ENCODE measurements around the gene CHD6. TPM values are rescaled to one million over a fixed set of nuclear protein-coding genes. Genes with fewer than 3 reads are reported as not detected.

Gene CHD6
- total RNA-seq, 1 donor from 2014 or later, result 19.7 TPM

GRCh38 chr20:41621421-41621820 lies 3.2 kb upstream of the CHD6 start:
- no peak for DNase-seq (ENCODE audit: low read depth, low spot score)

- DNase-seq (ENCODE audit: low read depth, low spot score), result no peak
Observed at GRCh38 chr20:41619360-41620100, 1.4 kb upstream of the CHD6 start.

GRCh38 chr20:41618807-41619311 lies 682 bp upstream of the CHD6 start:
- DNase-seq (ENCODE audit: low read depth, low spot score), result no peak

GRCh38 chr20:41617059-41617901 lies 897 bp downstream of the CHD6 start:
- no peak for DNase-seq (ENCODE audit: low read depth, low spot score)

GRCh38 chr20:41616228-41616627 lies 1.9 kb downstream of the CHD6 start:
- no peak for DNase-seq (ENCODE audit: low read depth, low spot score)

GRCh38 chr20:41615676-41616075 lies 2.5 kb downstream of the CHD6 start:
- no peak for DNase-seq (ENCODE audit: low read depth, low spot score)

- DNase-seq (ENCODE audit: low read depth, low spot score), result no peak
Observed at GRCh38 chr20:41615110-41615509, 3.1 kb downstream of the CHD6 start.

GRCh38 chr20:41613321-41613720 lies 4.9 kb downstream of the CHD6 start:
- DNase-seq (ENCODE audit: low read depth, low spot score), result no peak

GRCh38 chr20:41609474-41609873 lies 8.7 kb downstream of the CHD6 start:
- no peak for DNase-seq (ENCODE audit: low read depth, low spot score)

GRCh38 chr20:41608606-41609005 lies 9.6 kb downstream of the CHD6 start:
- no peak for DNase-seq (ENCODE audit: low read depth, low spot score)

- no peak for DNase-seq (ENCODE audit: low read depth, low spot score)
Observed at GRCh38 chr20:41607791-41608190, 10.4 kb downstream of the CHD6 start.

- DNase-seq (ENCODE audit: low read depth, low spot score), result no peak
Observed at GRCh38 chr20:41604002-41604401, 14.2 kb downstream of the CHD6 start.

- no peak for DNase-seq (ENCODE audit: low read depth, low spot score)
Observed at GRCh38 chr20:41601742-41602141, 16.4 kb downstream of the CHD6 start.

- DNase-seq (ENCODE audit: low read depth, low spot score), result no peak
Observed at GRCh38 chr20:41600926-41601631, 17.1 kb downstream of the CHD6 start.

- no peak for DNase-seq (ENCODE audit: low read depth, low spot score)
Observed at GRCh38 chr20:41599699-41600104, 18.5 kb downstream of the CHD6 start.

- DNase-seq (ENCODE audit: low read depth, low spot score), result no peak
Observed at GRCh38 chr20:41598719-41599118, 19.5 kb downstream of the CHD6 start.

GRCh38 chr20:41594514-41595322 lies 23.5 kb downstream of the CHD6 start:
- no peak for DNase-seq (ENCODE audit: low read depth, low spot score)

GRCh38 chr20:41592516-41593216 lies 25.5 kb downstream of the CHD6 start:
- DNase-seq (ENCODE audit: low read depth, low spot score), result no peak

- no peak for DNase-seq (ENCODE audit: low read depth, low spot score)
Observed at GRCh38 chr20:41587956-41588355, 30.2 kb downstream of the CHD6 start.

- no peak for DNase-seq (ENCODE audit: low read depth, low spot score)
Observed at GRCh38 chr20:41587523-41587922, 30.7 kb downstream of the CHD6 start.
